IPS-11a (cell line): Measurements from ENCODE around the gene SH3BP4.

Experiments used
- H3K4me3 ChIP-seq: one replicate; pipeline ENCODE4 v1.5.1; 2013; ENCODE audit warnings: low read depth, low read length, control low read depth

SH3BP4 gene

GRCh38 chr2:234945339-234945873, 6.4 kb upstream of the SH3BP4 start:
- H3K4me3 ChIP-seq: no peak overlapping the region

GRCh38 chr2:234947556-234947955, 4.3 kb upstream of the SH3BP4 start:
- H3K4me3 ChIP-seq: no peak overlapping the region

- H3K4me3 ChIP-seq: no peak overlapping the region
Observed at GRCh38 chr2:234949762-234950434, 1.9 kb upstream of the SH3BP4 start.

- no peak overlapping the region for H3K4me3 ChIP-seq
Observed at GRCh38 chr2:234950435-234950729, 1.4 kb upstream of the SH3BP4 start.

GRCh38 chr2:234950730-234951663, 820 bp upstream of the SH3BP4 start:
- peak overlapping the region; percentile 28 for H3K4me3 ChIP-seq

- H3K4me3 ChIP-seq: peak overlapping the region; percentile 77
Observed at GRCh38 chr2:234952270-234953115, 676 bp downstream of the SH3BP4 start.

- H3K4me3 ChIP-seq: peak overlapping the region; percentile 77
Observed at GRCh38 chr2:234953116-234954031, 1.6 kb downstream of the SH3BP4 start.

GRCh38 chr2:234954551-234954992, 2.8 kb downstream of the SH3BP4 start:
- no peak overlapping the region for H3K4me3 ChIP-seq

- no peak overlapping the region for H3K4me3 ChIP-seq
Observed at GRCh38 chr2:234955091-234955591, 3.3 kb downstream of the SH3BP4 start.

- H3K4me3 ChIP-seq: no peak overlapping the region
Observed at GRCh38 chr2:234955971-234956509, 4.2 kb downstream of the SH3BP4 start.

GRCh38 chr2:234957834-234958135, 6.0 kb downstream of the SH3BP4 start:
- H3K4me3 ChIP-seq: no peak overlapping the region

GRCh38 chr2:234958311-234958710, 6.5 kb downstream of the SH3BP4 start:
- no peak overlapping the region for H3K4me3 ChIP-seq

- no peak overlapping the region for H3K4me3 ChIP-seq
Observed at GRCh38 chr2:234958746-234959395, 7.1 kb downstream of the SH3BP4 start.

GRCh38 chr2:234960175-234961088, 8.6 kb downstream of the SH3BP4 start:
- H3K4me3 ChIP-seq: no peak overlapping the region

- H3K4me3 ChIP-seq: no peak overlapping the region
Observed at GRCh38 chr2:234961784-234962183, 10.0 kb downstream of the SH3BP4 start.

GRCh38 chr2:234963773-234964615, 12.2 kb downstream of the SH3BP4 start:
- H3K4me3 ChIP-seq: no peak overlapping the region
